Suppressor macrophage treated with lipopolysaccharide for 4 hours (primary cell): ENCODE measurements around the gene PTPRG.

ENCODE experiments used
- DNase-seq: peaks from one replicate; pipeline ENCODE4 v3.0.0-alpha.2; 2020

PTPRG gene

DNA sequence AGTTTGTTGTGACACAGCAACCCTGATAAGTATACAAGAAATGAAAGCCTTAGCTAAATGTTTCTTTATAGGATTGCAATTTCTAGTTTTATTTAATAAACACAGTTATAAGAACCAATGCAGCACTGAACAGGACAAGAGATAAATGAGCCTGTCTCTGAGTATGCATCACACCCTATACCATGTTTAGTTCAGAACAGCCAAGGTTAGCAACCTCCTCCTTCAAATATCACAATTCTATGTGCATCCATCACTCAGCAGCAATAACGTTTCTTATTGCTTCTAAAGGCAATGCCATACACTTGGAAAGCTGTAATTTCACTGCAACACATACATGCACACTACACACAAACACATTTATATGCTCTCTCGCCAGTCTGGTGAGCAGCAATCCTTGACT, 280.6 kb downstream of the PTPRG start:
- no peak for DNase-seq

DNA sequence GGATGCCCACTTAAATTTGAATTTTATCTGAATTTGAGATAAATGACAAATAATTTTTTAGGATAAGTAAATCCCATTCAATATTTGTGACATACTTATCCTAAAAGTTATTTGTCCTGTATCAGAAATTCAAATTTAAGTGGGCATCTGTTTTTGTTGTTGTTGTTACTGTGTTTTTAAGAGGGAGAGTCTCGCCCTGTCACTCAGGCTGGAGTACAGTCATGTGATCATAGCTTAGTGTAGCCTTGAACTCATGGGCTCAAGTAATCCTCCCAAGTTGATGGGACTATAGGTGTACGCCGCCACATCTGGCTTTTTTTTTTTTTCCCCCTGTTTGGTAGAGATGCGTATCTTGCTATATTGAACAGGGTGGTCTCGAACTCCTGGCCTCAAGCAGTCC, 283.0 kb downstream of the PTPRG start:
- no peak for DNase-seq

DNA sequence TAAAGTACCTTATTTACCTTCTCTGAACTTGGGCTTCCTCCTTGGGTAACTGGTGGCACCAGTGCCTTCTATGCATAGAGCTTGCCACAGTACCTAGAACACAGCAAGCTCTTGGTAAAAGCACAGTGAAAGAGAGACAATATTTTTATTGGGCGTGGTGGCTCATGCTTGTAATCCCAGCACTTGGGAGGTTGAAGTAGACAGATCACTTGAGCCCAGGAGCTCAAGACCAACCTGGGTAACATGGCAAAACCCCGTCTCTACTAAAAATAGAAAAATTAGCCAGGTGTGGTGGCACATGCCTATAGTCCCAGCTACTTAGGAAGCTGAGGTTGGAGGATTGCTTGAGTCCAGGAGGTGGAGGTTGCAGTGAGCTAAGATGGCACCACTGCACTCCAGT, 285.1 kb downstream of the PTPRG start:
- DNase-seq, result no peak

DNA sequence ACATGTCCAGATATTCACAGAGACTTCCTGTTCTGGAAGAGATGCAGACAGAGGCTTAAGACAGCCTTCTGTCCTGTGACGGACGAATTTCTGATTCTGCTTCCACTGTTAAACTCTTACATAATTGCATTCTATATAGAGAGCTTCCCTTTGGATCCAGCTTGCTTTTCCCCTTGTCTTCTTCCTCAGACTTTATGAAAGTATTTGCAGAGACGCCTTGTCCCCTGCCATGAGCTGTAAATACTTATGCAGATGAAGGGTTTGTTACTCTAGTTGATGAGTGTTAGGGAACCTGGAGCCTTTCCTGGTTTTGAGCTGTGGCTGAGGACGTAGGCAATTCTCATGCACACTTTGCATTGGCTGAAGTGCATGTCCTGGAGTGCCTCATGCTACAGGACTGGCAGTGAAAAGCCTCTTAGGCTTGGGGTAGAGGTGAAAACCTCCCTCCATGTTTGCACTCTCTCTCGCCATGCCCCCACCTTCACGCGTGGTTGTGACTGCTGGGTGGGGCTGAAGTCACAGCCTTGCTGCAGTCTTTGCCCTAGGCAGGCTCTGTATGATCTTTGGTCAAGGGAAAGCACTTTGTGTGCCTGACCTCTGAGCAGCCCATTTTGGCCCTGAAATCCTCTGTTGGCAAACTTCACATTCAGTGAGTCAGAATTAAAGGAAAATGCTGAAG, 286.6 kb downstream of the PTPRG start:
- DNase-seq, result no peak

DNA sequence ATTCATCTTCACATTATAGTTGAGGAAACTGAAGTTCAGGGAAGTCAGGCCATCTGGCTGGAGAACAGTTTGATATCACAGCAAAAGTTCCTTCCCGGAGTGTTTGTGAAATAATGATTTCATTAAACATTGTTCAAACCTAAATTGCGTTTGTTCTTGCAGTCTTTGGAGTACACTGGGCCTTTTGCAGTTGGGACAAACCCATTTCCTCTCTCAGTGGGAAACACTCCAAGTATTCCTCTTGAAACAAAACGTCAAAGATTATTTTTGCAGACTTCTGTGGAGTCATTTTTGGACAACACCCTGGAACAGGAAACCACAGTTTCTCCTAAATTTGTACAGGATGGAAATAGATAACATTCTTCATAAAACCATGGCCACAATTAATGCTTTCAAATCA, 287.5 kb downstream of the PTPRG start:
- DNase-seq, result no peak

DNA sequence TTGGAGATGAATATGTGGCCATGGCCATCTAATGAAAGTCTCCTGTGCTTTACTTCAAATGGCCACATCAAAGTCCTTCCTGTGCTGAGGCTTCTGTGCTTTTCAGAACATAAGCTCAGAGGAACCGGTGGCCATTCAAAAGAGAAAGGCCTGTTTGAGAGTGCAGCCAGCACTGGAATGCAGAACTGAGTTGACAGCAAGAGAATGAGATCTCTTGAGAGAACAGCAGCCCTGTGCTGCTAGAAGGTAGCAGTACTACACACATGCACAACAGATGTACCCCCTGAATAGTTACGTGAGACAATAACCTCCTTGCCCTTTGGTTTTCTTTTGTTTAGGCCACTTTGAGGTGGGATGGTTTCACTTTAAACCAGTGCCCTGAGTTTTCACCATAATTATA, 292.5 kb downstream of the PTPRG start:
- DNase-seq, result no peak

DNA sequence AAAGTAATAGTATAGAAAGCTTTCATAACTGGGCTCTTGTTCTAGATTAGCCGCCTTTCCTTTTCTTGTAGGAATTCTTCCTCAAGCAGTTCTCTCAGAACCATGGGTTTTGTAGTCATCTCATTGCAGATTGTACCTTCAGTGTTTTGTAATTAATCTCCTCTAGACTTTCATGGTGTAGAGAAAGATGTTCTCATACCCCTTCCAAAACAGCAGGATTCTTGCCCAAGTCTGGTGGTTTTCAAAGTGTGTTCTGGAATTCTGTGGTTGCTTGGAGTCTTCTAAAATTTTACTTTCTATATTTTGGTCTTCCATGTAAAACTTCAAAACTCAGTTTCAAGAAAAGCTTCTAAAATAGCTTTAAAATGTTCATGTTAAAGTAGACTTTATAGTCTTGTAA, 293.8 kb downstream of the PTPRG start:
- DNase-seq, result no peak

DNA sequence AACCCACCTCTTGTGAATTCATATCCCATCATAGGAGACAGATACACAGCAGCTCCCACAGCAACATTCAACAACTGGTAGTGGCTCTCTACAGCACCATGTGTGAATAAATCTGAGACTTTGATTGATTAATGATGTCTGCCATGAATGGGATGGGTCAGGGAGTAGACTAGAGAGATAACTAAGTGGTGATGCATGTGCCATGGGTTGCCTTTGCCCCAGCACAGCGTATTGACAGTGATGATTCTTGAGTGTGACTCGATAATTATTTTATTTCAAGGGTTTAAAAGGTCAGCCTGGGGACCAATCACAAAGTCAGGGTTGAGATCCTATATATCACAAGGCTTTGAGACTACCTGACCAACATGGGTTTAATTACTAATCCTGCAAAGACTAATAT, 295.9 kb downstream of the PTPRG start:
- no peak for DNase-seq

DNA sequence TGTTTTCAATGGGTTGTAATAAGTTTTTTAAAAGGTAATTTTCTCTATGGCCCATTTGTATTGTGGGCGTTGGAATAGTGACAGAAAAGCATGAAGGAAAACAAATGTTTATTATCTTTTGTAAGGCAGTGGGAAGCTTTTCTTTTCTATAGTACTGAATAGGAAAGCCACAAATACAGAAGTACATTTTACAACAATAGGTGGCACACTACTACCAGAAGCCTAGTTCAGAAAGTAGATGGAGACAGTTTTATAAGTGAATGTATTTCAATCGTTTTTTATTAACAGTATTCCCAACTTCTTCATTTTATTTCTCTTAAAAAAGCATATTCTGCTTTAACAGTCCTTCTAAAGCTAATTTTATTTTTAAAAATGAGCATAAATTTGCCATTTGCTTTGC, 296.7 kb downstream of the PTPRG start:
- DNase-seq, result no peak

DNA sequence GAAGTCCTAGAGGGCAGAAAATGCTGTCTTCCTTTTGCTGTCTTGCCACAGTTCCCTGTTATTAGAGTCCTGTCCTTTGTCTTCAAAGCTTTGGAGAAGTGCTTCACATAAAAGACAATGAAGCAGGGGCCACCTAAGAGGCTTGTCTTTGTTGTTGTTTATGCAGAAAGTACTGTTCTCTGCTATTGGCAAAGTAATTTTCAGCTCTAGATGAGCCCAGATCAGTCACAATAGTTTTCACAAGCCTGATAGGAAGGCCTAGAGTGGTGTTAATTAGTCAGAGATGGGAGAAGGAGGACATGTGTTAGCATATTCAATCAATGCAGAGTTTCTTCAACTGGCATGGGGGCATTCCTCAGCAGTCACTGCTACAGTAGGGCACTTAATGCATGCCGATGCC, 300.0 kb downstream of the PTPRG start:
- no peak for DNase-seq

DNA sequence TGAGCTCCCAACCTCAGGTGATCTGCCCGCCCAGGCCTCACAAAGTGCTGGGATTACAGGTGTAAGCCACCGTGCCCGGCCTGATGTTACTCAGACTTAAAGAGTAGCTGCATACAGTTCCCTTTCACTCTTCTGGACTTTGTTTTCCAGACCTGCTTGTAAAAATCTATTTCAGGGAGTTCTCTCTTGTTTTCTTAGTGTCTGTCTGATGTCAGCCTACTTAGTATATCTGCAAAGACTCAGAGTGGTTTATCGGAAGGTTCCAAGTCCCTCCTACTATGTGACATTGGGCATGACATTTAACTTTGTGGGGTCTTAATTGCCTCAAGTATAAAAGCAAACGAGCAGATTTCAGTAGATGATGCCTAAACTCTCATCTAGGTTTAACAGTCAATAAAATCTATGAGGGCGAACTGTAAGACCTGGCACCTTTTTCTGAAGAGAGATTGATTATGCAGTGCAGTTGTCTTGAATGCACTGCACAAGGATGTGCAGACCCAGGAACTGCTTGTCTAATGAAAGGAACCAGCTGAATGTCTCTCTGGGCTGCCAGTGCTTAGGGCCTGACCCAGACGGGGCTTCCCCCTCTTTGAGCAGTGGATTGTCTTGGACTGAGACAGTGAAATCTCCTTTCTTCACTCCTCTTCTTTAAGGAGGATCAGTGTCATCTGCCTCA, 301.4 kb downstream of the PTPRG start:
- no peak for DNase-seq

DNA sequence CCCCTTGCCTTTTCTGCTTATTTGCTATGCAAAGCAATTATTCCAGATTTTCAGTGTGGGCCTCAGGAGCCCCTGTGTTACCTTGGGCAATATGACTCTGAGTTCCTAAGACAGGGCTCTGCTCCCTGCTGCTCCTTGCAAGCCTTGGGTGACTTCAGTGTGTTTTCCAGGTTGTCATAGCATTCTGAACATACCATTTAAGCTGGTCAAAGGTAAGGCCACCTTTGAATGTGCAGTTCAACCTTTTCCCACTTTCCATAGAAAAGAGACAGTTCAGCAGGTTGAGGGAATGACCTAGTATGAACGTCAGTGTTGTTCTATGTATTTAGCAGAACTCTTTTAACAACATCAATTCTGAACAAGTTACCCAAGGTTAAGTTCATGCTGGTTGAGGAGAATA, 302.2 kb downstream of the PTPRG start:
- no peak for DNase-seq

DNA sequence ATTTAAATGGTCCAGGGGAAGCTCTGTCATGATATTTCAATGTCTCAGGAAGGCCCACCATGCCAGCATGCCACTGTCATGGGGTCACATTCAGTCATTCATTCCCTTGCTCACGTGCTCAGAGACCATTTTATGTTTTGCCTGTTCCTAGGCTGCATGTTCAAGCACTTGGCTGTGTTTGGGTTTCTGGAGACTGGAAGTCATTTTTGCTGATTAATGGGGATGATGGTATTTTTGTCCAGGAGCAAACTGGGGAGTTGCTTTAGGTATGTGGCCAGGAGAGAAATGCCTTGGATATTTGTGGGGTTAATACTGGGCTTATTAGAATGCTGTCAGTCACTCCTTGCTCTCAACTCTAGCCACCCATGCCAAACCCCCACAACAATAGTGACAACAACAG, 303.5 kb downstream of the PTPRG start:
- no peak for DNase-seq

DNA sequence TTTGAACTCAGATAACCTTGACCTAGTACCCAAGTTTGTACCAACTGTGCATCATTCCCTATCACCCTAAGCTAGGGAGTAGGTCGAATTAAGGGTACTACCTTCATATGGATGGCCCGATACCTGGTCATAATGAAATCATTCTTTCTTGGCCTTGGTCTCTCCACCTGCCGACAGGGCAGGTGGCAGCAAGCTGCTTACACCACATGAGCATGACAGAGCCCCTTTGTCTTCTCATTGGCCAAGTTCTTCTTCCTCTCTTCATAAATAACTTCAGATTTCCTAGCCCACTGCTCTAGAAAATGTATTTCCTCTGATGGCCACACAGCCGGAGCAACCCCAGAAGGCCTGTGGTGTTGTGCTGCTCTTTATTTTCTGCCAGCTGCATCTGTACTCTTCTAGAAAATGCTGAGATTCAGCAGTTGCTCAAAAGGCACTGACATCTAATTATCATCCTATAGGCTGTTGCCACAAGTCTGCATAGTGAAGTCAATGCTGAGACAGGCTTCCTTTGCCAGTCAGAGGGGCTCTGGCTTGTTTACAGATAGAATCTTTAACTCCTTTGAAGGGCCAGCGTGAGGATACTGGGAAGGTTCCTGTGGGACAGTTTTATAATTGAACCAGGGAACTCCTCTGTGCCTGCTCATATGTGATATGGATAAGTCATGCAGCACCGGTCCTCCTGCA, 304.2 kb downstream of the PTPRG start:
- no peak for DNase-seq

DNA sequence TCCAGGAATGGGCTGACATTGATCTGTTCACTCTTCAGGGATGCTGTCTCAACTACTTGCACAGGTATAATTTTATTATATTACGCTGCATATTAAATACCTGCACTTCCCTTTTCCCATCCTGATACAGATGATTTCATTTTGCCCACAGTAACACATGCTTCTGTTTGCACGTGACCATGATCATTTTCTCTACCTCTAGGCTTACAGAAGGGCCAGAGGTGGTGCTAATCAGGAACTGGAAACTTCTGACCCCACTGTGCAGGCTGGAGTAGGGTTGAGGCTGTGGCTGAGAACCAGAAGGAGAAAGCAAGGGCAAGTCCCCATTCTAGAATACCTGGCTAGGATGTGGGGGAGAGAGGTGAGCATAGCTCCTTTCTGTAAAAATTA, 304.8 kb downstream of the PTPRG start:
- DNase-seq, result no peak

DNA sequence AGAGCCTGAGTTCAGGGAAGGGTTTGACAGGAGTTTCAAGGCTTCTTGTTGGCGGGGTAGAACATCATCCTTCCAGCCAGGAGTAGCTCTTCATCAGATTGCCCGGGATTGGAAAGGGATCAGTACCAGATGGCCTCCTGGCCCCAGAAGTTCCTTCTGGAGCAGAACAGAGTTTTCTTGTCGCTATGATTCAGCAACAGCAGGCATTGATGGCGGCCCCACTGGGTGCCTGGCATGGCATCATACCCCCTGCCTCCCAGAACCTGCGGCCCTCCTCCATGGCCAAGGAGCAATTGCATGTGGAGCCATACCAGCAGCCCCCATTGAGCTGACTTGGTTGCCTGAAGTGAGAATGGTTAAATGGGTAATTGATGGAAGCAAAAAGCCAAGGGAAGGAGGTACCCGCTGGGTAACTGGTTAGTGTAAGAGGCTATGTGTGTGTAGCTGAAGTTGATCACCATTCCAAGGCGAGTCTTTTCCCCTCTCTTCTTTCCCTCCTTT, 305.6 kb downstream of the PTPRG start:
- DNase-seq, result no peak

DNA sequence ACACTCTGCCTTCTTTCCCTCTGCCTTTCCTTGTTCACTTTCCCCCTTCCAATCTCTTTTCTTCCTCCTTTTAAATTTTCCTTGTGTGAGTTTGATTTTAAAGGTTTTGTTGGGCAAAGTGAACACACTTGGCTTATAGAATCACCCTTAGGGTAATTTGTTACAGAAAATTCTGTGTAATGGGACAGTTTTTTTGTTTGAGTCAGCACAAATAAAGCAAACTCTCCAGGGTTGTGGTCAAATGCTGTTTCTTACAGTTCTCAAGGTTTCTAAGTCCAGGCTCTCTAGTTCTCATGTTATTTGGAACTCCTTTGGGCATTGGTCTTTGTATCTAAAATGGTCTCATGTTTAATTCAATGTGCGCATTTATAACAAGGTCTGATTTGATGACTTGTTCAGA, 307.1 kb downstream of the PTPRG start:
- DNase-seq, result no peak

DNA sequence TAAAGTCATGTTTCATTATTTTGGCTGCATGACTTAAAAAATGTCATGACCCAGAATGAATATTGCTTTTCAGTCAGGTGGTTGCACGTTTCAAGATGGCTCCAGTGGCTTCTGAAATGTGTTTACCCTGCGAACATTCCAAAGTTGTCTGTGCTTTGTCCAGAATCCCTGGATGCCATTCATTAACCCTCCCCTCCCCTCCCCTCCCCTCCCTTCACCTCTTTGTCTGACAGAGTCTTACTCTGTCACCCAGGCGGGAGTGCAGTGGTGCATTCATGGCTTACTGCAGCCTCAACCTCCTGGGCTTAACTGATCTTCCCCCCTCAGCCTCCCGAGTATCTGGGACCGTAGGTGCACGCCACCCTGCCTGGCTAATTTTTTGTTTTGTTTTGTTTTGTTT, 308.0 kb downstream of the PTPRG start:
- DNase-seq, result no peak

DNA sequence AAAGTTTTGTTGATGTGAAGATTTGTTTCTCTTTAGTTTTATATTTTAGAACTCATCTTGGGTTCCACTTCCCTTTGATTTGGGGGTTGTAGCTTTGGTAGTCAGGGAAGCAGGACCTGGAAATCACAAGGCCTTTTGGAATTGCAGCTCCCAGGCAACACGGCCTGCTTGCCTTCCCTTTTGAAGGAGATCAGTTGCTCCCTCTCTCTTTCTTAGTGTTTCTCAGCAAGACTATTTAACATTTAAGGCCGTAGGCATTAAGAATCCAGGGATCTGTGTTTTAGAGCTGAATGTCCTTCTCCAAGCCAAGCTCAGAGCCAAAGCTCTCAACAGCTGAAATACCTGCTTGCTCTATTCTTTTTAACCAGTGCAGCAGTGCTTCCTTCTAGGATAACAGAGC, 310.3 kb downstream of the PTPRG start:
- DNase-seq, result no peak

DNA sequence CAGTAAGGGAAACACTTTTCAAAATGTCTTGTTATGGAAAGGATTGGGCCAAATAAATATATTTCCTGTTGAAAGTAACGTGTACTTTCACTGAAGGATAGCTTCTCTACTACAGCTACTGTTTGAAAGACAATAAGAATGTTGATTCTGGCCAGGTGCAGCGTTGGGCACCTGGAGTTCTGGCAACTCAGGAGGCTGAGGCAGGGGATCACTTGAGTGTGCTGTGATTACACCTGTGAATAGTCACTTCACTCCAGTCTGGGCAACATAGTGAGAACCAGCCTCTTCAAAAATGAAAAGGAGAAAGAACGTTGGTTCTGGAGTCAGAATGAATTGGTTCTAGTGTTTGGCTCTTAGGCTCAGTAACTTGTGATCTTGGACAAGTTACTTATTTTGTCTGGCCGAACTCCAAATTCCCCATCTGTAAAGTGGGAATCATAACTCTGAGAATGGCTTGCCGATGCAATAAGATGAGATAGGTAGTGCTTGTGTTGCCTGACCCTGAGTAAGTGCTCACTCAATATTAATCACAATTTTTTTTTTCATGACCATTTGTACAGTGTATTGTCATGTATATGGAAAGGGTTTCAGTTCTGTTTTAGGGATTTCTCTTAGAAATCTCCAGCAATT, 310.8 kb downstream of the PTPRG start:
- DNase-seq, result no peak

DNA sequence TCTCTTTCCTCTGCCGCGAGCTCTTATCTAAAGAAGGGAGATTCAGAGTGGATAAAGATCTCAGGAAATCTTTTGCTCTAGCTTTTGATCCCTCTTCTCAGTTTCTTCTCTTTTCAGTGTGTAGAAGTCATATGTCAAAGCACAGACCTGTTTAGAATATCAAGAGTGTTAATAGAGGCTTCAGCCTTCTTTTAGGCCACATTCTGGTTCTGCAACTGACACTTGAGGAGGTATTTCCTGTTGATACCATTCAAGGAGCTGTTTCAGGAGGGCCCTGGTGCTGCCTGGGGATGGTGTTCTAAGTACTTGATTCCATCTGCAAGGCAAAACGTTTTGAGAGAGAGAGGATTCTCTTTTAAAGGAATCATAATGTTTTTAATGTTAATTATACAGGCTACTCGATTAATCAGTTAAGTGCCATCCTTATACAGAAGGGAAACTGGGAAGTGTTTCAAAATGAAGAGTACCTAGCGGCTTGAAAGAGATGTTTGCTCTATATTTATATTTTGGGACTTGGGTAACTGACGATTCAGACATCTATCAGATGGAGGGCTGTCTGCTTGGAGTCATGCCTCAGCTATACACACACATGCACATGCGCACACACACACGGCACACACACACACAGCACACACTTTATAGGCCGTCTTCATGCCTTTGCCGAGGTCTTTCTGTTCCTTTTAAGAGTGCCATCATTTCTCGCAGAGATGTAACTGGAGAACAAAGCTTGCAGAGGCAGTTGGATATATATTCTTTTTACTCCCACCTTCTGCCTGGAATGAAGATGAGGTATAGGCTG, 313.9 kb downstream of the PTPRG start:
- no peak for DNase-seq

DNA sequence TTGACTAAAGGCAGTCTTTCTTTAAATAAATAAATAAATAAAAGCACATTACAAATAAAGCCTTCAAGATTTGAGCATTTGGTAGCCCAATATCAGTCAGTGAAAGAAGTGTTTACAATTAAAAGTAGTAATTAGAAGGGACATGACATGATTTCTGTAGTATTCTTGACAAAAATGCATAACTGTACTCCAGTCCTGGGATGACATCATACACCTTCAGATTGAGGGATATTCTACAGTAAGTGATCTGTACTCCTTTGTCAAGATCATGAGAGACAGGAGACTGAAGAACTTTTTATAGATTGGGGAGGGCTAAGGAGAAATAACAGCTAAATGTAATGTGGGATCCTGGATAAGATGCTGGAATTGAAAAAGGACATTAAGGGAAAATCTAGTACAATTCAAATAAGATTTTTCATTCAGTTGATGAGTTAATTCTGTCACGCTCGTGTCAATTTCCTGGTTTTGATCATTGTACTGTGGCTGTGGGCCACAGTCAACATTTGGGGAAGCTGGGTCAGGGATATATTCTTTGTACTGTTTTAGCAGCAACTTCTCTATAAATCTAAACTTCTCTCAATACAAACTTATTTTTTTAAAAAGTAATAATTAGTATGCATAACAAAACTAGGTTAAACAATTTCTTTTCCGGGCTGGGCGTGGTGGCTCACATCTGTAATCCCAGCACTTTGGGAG, 314.8 kb downstream of the PTPRG start:
- DNase-seq, result no peak
